Measurements from ENCODE around the gene TRMT1. TPM values are rescaled to one million over a fixed set of nuclear protein-coding genes. Genes with fewer than 3 reads are reported as not detected.

TRMT1 gene
- total RNA-seq, 1 donor from 2014 or later: 20.3 TPM

DNA sequence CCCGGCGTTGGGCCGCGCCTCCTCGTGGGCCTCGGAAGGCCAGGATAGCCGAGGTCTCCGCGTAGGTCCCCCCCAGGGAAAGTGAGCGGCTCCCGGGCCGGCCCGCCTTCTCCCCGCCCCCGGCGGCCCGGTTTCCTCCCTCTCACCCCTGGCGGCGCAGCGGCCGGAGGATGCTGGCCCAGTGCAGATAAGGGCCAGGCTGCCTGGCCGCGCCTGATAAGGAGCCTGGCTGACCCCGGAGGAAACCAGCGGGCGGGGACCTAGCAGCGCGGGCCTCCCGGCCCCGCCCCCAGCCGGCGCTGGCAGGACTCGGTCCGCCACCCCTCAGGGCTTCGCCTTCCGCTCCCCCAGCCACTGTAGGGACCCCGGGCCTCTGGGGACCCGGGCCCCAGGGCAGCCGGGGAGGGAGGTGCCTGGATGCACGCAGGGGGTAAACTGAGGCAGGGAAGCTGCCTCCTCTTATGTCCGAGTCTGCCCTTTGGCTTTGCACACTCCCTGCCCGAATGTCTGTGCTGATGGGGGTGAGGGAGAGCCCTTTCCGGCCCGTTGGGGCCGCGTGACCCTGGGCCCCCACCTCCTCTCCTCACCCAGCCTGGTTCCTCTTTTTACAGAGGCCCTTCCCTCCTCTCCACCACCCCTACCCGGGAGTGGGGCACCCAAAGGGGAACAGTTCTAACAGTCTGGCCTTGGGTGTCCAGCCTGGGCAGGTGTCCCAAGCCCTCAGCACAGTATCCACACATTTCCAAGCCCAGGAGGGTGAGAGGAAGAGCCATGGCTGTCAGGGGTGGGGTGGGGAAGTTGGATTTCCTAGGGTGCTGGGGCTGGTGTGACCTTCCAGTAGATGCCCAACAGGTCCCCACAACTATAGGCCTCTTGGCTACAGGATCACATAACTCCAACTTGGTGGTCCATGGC lies 13.6 kb downstream of the TRMT1 start, which contains the start of gene LYL1:
TSS of gene LYL1 (minus strand) at position 193 of the 915 bp plus-strand sequence. CDS start 1,687 bp downstream, outside the sequence.
- DNase-seq (ENCODE audit: low read depth in 2 of 2): peak; percentile 90 to 98

DNA sequence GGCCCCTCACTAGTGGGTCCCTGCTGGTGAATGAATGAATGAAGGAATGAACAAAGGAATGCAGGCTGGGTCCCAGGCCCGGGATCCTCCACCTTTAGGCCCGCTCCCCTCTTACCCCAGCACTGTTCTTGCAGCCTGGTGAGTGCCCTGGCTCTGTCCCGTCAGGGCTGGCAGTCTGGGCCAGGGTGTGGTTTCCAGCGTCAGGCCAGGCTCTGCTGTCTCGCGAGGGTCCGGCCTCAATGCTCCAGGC lies 14.2 kb downstream of the TRMT1 start:
- no peak for DNase-seq (ENCODE audit: low read depth in 2 of 2)

DNA sequence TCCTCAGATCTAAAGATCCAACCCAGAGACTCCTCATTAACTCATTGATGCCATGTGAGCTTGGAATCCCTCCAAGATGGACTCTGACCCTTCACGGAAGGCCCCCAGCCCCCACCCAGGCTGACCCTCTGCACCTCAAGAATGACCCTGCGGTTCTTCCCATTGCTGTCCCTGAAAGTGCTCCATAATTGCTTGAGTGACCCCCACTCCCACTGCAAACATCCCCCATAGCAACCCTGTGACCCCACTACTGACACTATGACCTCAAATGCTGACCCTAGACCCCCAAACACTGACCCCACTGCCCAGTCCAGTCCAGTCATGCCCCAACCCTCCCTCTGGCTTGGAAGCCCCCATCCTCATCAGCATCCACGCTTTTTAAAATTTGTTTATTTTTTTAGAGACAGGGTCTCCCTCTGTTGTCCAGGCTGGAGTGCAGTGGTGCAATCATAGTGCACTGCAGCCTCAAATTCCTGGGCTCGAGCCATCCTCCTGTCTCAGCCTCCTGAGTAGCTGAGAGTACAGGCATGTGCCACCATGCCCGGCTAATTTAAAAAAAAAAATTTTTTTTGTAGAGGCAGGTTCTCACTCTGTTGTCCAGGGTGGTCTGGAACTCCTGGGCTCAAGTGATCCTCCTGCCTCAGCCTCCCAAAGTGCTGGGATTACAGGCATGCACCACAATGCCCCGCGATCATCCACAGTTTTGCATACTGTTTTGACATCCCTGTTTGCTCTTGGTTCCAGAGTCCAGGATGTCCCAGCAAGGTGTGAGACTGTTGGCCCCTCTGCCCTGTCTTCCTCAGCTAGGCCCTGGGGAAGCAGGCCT lies 14.7 kb downstream of the TRMT1 start:
- DNase-seq (ENCODE audit: low read depth in 2 of 2): no peak

DNA sequence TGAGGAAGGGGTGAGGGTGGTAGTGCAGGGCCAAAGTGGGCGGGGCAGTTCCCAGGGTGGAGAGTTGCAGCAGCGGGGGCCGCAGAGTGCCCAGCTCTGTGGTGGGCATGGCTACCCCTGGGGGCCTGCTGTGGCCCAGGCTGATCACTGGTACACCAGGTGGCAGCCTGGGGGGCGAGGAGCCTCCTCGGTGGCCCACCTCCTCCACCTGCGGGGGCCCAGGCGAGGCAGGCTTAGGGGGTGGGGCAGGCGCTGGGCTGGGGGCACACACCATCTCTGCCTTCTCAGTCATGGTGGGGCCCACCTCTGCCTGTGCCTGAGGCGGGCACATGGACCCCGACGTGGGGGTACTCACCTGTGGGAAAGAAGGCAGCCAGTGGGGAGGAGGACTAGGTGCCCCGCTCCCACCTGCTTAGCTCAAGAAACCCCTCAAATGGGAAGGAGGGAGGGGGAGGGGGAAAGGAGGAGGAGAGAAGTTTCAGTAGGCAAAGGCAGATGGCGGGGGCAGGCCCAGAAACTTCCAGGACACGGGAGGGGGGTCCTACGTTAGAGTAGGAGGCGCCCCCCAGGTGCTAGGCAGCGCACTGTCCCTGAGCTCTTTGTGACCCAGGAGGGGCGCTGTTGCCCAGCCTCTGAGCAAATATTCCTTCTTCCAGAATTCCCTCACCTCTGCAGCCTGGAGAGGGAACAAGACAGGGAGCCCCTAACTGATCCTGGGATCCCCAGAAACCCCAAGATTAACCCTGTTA lies 15.5 kb downstream of the TRMT1 start:
- DNase-seq (ENCODE audit: low read depth in 2 of 2): peak in 1 of 2 donors; percentile 77

DNA sequence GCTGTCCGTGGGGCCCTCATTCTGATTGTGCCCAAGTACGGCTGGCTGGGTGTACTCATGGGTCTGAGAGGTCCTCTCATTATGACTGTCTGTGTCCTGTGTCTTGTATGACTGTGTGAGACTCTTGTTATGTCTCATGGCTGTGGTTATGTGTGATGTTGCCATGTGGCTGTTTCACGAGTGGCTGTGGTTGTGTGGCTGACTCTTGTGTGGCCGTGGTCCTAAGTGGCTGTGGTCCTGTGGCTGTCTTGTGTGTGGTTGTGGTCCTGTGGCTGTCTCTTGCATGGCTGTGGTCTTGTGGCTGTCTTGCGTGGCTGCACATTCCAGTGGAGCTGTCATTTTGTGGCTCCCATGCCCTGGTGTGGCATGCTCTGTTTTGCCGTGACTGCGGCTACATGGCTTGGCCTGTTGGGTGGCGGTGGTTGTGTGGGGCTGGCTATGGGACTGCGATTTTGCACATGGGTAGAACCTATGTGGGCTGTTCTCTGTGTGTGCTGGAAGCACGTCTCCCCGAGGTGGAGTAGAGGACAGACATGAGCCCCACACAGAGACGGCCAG lies 16.4 kb downstream of the TRMT1 start:
- peak in 1 of 2 donors; percentile 34 for DNase-seq (ENCODE audit: low read depth in 2 of 2)

DNA sequence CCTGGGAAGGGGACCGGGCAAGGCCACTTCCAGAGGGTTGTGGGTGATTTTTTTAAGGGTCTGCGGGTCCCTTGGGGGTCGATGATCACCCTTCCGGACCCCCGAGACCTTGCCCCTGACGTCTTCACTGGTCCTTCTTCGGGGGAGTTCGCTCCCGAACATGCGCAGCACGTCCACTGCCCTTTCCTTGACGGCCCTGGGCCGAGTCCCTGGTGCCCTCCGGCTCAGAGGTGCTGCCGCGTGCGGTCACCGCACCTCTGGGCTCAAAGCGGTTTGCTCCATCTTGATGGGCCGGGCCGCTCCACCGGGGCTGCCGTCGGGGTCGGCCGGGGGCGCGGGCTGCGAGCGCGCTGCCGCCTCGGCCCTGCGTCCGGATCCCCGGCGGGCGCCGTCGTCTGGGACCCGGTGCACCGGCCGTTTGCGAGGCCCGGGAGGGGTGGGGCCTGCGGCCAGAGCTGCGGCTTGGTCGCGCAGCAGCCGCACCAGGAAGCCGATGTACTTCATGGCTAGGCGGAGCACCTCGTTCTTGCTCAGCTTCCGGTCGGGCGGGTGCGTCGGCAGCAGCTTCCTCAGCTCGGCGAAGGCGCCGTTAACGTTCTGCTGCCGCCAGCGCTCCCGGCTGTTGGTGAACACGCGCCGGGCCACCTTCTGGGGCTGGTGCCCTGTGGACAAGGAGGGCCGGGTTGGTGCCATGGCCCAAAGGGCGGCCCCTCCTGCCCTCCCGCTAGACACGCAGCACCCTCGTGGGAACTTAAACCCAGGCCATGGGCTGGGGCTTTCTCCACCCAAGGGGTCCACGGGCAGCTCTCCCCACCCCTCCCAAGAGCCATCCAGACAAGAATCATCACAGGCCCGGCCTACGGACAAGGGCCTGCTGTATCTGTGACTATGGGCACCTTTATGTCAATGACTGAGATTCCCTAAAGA lies 17.2 kb downstream of the TRMT1 start:
- peak in 1 of 2 donors; percentile 85 for DNase-seq (ENCODE audit: low read depth in 2 of 2)

DNA sequence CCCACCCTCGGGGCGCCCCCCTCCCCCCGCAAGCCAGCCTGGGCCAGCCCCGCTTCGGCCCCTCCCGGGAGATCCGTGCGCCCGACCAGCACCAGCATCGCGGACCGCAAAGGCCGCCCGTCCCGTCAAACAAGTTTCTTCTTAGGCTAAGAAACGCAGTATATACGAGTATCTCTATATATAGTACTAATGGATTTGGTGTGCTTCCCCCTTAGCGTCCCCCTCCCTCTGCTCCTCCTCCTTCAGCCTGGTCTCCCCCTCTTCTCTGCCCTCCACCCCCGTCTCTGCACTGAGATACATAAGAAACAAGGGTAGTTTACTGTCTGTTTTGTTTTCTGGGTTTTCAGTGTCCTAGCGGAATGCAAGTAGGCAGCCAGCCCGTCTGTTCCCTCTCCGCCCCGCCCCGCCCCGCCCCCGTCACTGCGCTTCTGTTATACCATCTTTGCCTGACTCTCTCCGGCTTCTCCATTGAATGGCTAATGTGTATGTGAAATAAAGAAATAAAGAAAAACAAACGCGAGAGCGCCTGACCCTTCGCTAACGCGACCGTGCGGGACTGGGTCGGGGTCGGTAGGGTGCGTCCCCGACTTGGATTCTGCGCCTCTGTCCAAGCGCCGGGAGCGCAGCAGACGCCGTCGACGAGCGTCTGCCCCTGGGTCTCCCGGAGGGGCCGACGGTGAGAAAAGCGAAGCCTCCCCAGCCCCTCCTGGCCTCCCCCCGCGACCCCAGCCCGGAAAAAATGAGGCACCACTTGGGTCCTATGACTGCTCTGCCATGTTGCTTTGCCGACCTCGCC lies 18.1 kb downstream of the TRMT1 start:
- DNase-seq (ENCODE audit: low read depth in 2 of 2): peak in 1 of 2 donors; percentile 72

DNA sequence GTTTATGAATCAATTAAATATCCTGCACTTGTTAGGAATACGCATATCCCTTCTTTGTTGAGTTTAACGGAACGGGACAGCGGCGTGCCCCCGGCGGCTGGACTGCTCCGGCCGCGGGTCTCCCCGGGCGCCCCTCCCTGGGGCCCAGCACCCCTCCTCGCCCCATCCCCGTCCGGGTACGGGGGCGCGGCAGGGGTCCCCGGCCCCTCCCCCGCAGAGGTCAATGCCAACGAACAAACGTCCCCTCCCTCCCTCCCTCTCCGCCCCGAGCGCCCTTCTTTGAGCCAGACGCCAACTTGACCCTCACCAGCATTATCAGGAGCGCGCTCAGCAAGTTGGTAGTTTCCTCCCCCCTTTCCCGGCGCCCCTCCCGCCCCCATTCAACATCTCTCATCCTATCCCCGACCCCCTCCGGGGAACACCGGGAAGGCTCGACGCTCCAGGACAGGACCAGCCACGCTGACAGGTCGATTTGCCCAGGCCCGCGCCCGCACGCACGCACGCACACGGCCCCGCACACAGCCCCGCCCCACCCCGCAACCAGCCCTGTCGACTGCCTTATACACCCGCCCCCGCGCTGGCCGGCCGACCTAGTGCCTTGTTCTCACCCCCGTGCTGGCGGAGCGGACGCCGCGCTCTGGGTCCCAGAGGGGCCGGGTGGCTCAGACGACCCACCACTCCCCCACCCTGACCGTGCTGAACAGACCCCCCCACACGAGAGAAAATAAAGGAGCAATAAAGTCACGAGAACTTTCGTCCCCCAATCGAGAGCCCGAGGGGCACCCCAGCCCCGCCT lies 18.9 kb downstream of the TRMT1 start:
- peak in 1 of 2 donors; percentile 52 for DNase-seq (ENCODE audit: low read depth in 2 of 2)

DNA sequence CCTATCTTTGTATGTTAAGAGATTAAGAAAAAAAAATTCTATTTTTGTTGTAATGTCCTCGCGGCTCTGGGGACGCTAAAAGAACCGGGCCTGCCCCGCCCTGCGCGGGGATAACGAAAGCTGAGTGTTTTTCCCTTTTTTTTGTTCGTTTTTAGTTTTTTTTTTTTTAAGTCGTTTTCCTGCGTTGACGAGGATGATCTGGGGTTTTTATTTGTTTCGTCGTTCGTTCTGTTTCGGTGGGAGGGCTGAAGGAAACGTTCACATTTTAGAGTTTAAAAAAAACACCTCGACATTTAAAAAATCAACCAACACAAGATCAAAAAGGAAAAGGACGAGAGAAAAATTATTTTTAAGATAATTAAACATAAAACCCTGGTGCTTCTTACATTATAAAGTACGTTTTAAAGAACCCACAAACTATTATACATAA lies 19.5 kb downstream of the TRMT1 start:
- DNase-seq (ENCODE audit: low read depth in 2 of 2): no peak

DNA sequence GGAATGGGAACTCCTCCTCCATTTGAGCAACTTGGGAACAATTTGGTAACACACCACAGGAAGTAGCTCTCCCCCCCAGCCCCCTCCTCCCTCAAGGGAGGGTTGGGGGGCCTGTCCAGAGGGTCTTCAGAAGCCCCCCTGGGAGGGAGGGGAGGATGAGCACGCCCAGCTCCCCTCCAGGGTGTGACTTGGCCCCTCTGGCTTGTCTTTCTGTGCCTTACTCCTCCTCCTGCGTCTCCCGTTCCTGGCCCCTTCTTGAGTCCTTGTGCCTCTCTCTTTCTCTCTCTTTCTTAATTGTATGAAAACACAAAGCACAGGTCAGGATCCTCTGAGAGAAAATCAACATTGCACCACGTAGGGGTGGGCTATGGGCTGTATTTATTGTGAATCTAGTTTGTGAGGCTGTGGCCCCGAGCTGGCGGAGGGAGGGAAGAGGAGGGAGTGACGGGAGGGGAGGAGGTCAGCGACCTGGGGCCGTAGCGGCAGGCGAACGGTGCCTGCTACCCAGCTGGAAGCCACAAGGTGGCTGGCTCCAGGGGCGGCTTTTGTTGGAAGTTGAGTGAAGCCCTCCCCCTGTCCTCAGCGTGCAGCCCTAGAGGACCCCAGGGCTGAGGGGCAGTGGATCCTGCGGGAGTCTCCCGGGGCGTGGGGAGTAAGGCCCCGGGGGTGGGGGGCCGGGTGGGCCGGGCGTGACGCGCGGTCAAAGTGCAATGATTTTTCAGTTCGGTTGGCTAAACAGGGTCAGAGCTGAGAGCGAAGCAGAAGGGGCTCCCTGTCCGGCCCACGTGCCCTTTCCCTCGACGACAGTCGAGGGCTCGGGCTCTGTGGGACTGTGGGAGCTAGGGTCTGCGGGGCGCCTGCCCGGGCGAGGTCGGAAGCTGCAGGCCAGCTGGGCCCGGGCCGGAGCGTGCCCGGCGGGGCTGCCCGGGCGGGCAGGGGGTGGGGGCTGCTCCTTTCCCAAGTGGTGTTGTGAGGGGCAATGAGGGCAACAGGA lies 20.3 kb downstream of the TRMT1 start:
- peak in 1 of 2 donors; percentile 52 for DNase-seq (ENCODE audit: low read depth in 2 of 2)

DNA sequence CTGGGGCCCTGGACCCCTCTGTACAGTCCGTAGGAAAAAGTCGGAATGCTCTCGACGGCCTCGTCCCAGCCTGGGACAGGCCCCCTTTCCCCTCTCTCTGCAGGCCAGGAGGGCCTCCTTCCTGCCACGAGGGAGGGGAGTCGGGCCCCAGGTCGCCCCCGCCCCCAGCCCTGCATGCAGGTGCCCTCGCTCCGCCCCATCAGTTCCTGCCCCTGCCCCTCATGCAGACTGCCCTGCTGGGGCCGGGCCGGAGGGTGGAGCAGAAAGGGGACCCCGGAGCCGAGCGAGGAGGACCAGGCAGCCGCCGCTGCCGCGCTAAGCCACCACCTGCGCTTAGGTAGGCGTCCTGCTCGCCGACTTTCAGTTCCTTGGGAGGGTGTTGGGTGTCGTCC lies 21.2 kb downstream of the TRMT1 start:
- DNase-seq (ENCODE audit: low read depth in 2 of 2): no peak

DNA sequence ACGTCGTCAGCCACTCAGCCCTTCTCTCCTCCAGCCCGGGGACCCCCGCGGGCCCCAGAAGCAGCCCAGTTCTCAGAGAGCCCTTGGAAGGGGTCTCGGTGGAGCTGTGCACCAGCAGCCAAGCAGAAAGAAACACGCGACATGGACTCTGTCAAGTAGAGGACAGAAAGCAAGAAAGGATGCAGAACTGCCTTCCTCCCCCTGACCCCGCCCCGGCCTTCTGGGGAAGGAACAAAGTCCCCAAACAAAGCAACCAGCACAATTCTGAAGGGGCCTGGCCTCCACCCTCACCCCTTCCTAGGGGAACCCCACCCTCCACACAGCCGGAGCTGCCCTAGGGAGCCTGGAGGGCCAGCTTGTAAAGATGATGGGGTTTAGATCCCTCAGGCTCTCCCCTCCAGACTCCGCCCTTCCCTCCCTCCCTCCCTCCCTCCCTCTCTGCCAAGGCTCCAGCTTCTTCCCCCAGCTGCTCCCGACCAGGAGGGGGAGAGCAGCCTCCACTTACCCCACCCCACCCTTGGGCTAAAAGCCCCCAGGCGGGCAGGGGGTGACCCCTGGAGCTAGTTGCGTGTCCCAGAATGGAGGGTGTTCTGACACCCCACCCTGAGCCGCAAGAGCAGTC lies 21.7 kb downstream of the TRMT1 start:
- DNase-seq (ENCODE audit: low read depth in 2 of 2): no peak

DNA sequence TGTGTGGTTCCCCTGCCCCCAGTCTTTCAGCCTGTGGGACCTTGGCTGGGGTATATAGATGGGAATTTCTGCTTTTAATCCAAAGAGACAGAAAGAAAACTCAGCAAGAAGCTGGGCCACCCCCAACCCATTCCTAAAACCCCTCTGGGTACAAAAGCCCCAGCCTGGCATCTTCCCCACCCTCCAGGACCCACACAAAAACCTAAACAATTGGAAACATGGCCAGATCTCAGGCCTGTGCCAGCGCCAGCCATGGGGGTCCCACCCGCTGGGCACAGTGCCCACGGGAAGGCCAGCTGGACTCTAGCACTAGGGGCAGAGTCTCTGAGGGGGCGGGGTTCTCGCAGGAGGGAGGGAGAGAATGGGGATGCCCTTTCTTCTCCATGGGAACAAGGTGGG lies 22.4 kb downstream of the TRMT1 start:
- DNase-seq (ENCODE audit: low read depth in 2 of 2): no peak

DNA sequence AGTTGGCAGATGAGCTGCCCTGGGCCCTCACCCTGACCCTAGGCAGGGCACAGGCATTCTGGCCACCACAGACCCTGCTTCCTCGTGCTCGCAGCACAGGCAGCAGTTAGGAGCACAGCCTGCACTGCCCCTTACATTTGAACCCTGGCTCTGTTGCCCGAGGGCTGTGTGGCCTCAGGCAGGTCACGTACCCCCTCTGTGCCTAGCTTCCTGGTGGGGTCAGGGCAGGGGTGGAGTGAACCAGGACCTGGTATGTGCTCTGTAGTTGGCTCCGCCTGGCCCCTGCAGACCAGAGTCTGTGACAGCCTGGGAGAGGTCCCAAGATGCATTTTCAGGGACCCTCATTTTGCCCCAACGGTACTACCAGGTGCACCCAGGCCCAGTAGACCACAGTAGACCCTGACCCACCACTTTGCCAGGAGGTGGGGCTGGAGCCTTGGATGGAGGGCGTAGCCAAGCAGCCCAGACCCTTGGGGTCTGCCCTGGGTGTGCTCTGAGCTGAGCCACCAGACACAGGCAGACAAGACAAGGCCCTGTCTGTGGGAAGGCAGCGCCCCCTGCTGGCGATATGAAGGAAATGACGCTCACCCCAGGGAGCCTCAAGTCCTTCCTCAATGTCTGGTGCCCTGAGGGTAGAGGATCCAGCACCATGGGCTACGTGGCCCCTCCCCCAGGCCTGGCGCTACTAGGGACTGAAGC lies 23.0 kb downstream of the TRMT1 start:
- peak; percentile 61 to 86 for DNase-seq (ENCODE audit: low read depth in 2 of 2)

DNA sequence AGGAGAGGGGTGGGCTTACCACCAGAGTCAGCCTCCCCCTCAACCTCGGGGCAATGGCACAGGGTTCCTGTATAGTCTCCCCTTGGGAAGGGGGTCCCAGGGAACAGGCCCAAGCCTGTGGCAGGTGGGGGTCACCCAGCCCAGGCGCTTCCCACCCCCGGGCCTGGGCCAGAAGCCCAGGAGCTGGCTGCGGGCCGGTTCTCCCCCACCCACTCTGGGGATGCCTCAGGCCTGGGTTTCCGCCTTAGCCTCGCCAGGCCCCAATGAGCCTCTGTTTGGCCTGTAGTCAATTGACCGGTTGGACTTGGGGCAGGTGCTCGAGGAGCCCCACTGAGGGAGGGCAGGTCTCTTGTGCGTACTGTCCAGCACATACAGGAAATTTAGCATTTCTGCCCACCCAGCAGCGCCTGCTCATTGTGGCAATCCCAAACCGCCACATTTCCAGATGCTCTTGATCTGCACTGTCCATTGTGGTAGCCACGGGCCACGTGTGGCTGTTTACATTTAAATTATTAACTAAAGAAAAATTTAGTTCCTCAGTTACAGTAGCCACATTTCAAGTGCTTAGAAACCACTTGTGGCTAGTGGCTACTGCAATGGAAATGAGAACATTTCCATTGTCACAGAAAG lies 23.8 kb downstream of the TRMT1 start:
- DNase-seq (ENCODE audit: low read depth in 2 of 2): no peak

DNA sequence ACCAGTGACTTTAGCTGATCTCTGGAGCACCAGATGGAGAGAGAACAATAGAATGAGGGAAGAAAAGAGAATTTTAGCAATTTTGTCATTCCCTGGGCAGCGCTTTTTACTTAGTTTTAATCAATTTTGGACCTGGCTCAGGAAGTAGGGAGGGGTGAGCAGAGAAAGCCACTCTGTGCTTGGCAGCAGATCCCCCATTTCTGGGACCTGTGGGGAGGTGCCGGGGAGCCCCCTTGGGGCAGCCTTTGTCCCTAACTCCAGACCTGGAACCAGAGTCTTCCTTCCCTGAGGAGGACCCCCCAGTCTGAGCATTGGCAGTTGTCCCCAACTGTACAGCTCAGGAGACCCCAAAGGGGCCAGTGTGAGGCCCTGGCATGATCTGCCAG lies 24.4 kb downstream of the TRMT1 start:
- DNase-seq (ENCODE audit: low read depth in 2 of 2): no peak

Data from dermis microvascular lymphatic vessel endothelial cell (primary cell).